ENCODE measurements around the gene ST3GAL3. TPM values are rescaled to one million over a fixed set of nuclear protein-coding genes. Genes with fewer than 3 reads are reported as not detected.

The ST3GAL3 gene
- total RNA-seq, 1 donor from 2014 or later = 15.2 TPM

DNA sequence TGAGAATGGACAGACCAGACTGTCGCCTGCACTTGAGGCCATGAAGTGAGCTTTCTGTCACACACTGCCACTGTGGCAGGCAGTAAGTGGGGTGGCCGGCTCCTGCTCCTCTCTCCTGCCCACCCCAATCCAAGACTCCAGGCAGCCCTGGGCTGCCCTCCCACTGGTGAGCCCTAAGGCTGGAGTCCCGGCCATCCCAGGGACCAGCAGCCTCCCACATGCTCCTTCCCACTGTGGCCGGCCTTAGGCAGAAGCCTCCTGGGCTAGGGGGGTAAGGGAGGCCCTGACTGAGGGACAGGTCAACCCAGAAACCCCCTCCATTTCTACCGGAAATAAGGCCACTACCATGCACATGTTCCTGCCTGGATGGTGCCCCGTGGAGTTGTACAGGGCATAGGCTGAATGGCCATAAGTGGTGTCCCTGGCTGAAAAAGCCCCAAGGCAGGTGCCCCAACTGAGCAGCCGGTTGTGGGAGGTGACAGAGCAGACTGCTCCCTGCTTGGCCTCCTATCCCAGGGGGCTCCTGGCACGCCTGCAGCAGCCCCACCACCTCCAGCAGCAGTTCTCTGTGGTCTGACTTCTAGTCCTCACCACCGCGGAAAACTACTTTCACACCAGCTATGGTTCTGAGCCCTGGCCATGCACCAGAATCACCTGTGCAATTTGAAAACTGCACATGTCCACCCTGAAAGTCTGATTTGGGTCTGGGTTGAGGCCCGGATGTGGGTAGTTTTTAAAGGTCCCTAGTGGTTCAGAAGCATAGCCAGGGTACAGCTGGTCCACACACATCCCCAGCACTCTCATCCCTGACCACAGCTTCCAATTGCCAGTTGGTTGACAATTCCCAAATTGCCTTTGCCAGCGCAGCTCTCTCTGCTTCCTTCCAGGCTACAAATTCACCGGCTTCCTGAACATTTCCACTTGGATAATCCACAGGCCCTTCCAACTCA, 224.7 kb downstream of the ST3GAL3 start:
- Mint-ChIP-seq H3K9me3 (ENCODE audit: low read depth) (peaks cover 3% of the 10 kb centered on the region), H3K4me1 (ENCODE audit: low read depth) (peaks cover 20% of the 10 kb centered on the region), H3K4me3 (ENCODE audit: unreplicated experiment) (no peak overlapping the region), H3K27ac (ENCODE audit: unreplicated experiment) (no peak overlapping the region), H3K27me3 (ENCODE audit: low read depth) (no peaks in the 10 kb centered on the region), H3K36me3 (ENCODE audit: low read depth) (peaks cover 5% of the 10 kb centered on the region)
- TF ChIP-seq CTCF (IDR thresholded peaks at IDR 0.05) = no peak
- DNase-seq (ENCODE audit: low spot score) = no peak

- Mint-ChIP-seq H3K27me3 (ENCODE audit: low read depth) (no peaks in the 10 kb centered on the region), H3K4me1 (ENCODE audit: low read depth) (peaks cover 20% of the 10 kb centered on the region), H3K9me3 (ENCODE audit: low read depth) (peaks cover 3% of the 10 kb centered on the region), H3K36me3 (ENCODE audit: low read depth) (peaks cover 5% of the 10 kb centered on the region), H3K27ac (ENCODE audit: unreplicated experiment) (peak overlapping the region; percentile 42), H3K4me3 (ENCODE audit: unreplicated experiment) (peak overlapping the region; percentile 61)
- no peak for TF ChIP-seq CTCF (IDR thresholded peaks at IDR 0.05)
- no peak for DNase-seq (ENCODE audit: low spot score)
These were observed 225.6 kb downstream of the ST3GAL3 start for GRCh38 chr1:43932786-43933385.

DNA sequence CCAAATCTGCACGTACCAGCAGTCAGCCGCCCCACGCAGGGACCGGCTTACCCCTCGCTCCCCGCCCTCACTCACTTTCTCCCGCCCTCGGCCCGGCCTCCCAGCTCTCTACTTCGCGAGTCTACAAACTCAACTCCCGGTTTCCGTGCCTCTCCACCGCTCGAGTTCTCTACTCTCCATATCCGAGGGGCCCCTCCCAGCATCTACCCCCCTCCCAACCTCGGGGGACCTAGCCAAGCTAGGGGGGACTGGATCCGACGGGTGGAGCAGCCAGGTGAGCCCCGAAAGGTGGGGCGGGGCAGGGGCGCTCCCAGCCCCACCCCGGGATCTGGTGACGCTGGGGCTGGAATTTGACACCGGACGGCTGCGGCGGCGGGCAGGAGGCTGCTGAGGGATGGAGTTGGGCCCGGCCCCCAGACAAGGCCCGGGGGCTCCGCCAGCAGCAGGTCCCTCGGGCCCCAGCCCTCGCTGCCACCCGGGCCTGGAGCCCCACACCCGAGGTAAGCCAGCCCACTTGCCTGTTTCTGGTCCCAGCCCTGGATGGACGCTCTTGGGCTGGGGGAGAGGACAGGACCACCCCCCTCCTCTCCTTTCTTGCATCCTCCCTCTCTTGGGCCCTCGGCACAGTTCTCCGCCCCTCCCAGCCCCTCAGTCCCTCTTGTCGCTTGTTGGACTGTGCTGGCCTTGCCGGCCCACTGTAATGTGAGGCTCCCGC, 226.2 kb downstream of the ST3GAL3 start, which contains the start of gene ARTN:
TSS of gene ARTN (plus strand) at position 416 of the 715 bp plus-strand sequence. CDS start 1,856 bp downstream, outside the sequence.
- H3K4me1 Mint-ChIP-seq (ENCODE audit: low read depth) = peaks cover 20% of the 10 kb centered on the region
- no peak for TF ChIP-seq CTCF (IDR thresholded peaks at IDR 0.05)
- peaks cover 5% of the 10 kb centered on the region for H3K36me3 Mint-ChIP-seq (ENCODE audit: low read depth)
- H3K9me3 Mint-ChIP-seq (ENCODE audit: low read depth) = peaks cover 3% of the 10 kb centered on the region
- H3K27ac Mint-ChIP-seq (ENCODE audit: unreplicated experiment) = peak within 1 kb of the TSS; percentile 42
- peak within 1 kb of the TSS; percentile 61 for H3K4me3 Mint-ChIP-seq (ENCODE audit: unreplicated experiment)
- peaks cover 2% of the 10 kb centered on the region for H3K27me3 Mint-ChIP-seq (ENCODE audit: low read depth)
- DNase-seq (ENCODE audit: low spot score) = no peak

DNA sequence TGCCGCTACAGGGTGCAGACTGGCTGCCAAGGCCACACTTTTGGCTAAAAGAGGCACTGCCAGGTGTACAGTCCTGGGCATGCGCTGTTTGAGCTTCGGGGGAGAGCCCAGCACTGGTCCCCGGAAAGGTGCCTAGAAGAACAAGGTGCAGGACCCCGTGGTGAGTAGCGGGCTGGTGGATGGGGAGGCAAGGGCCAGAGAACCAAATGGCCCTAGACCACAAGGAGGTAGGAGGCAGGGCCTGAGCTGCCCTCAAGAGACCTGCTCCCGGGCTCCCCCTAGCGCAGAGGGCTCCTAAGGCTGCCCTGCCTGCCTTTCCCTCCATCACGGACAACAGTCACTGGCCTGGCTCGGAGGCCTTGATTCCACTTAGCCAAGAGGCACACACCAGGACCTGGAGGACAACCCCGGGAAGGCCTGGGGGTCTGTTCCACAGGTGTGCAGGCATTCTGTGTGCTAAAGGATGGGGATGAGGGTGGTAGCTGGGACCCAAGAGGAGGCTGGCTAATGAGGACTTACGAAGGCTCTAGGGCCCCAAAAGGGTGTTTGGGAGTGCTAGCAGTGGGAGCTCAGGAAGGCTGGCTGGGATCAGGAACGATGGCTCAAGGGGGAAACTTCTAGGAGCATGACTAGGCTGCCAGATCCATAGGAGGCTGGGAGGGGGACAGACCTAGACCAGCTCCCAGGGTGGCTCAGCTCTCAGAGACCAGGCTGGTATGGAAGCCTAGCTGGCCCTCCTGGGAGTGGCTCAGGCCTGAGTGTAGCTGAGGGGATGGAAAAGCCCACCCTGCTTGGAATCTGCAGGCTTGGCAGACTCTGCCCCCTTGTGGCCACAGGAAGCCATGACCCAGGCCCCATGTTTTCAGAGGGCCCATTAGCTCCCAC, 227.0 kb downstream of the ST3GAL3 start:
- peaks cover 5% of the 10 kb centered on the region for H3K36me3 Mint-ChIP-seq (ENCODE audit: low read depth)
- no peak for DNase-seq (ENCODE audit: low spot score)
- peaks cover 3% of the 10 kb centered on the region for H3K9me3 Mint-ChIP-seq (ENCODE audit: low read depth)
- H3K4me3 Mint-ChIP-seq (ENCODE audit: unreplicated experiment) = peak overlapping the region; percentile 51
- TF ChIP-seq CTCF (IDR thresholded peaks at IDR 0.05) = peak; percentile 88
- H3K4me1 Mint-ChIP-seq (ENCODE audit: low read depth) = peaks cover 20% of the 10 kb centered on the region
- H3K27ac Mint-ChIP-seq (ENCODE audit: unreplicated experiment) = no peak overlapping the region
- H3K27me3 Mint-ChIP-seq (ENCODE audit: low read depth) = peaks cover 2% of the 10 kb centered on the region
